GM19397 (cell line): ENCODE measurements around the gene LRMDA.

Experiments
- ATAC-seq: cut with Tn5 transposase; IDR thresholded peaks from one replicate; pipeline ENCODE4 v1.9.1; 2021; ENCODE audit warnings: mild to moderate bottlenecking, moderate library complexity; ENCODE audit not compliant: unreplicated experiment

LRMDA gene

GRCh38 chr10:76169246-76169645 is 737.8 kb downstream of the LRMDA start:
- no peak for ATAC-seq

GRCh38 chr10:76172020-76172419 is 740.6 kb downstream of the LRMDA start:
- ATAC-seq = no peak

- no peak for ATAC-seq
Measured at GRCh38 chr10:76175533-76176165, 744.2 kb downstream of the LRMDA start.

DNA sequence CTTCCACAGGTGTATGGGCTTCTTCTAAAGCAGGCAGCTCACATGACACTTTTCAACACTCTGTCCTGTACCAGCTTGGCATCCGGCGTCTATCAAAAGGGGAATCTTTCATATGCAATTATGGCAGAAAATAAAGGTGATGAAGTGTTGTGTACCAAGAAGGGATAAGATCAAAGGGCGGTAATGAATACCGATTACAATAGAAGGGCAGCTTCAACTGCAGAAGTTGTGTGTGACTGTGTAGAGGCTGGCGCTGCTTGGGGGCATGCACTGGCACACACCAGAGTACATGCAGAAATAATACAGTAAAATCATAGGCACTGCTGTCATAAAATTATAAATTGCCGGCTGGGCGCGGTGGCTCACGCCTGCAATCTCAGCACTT is 744.7 kb downstream of the LRMDA start:
- ATAC-seq = no peak

DNA sequence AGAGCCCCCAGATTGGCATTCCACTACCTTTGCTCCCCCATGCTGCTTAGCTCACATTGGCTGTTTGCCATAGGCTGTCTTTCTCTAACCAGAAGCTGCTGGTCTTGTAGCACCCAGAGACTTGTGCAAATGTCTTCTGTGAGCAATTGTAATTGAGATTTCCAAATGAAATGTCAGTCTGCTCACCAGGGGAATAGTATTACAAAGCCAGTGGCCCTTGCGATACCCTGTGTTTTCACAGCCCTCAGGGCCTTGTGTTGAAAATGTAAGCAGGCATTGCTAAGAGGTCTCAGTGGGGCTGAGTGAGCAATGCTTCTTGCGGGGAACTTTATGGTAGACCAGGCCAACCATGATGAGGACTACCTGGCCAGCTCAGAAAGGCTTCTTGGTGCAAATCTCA is 746.5 kb downstream of the LRMDA start:
- no peak for ATAC-seq

- no peak for ATAC-seq
Measured at GRCh38 chr10:76178532-76179292, 747.3 kb downstream of the LRMDA start.

DNA sequence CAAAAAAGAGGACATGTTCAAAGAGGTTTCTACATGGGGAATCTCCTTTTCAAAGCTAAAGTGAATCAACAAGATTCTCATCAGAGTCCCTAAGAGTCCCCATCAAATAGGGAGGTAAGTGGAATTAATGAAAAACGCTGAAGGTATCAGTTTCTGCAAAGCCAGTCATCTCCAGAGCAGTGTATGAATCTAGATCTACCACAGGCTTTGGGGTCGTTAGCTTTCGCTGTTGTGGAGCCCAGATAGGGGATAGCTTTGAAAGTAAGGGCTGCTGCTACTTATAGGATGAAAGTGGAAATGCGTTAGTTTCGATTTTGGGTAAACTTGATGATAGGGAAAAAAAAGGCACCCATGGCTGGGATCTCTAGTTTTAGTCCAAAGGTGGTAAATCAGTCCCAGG is 748.4 kb downstream of the LRMDA start:
- no peak for ATAC-seq

- no peak for ATAC-seq
Measured at GRCh38 chr10:76184647-76185046, 753.2 kb downstream of the LRMDA start.

GRCh38 chr10:76185471-76186301 is 754.3 kb downstream of the LRMDA start:
- ATAC-seq = no peak

GRCh38 chr10:76188216-76188615 is 756.8 kb downstream of the LRMDA start:
- ATAC-seq = no peak

GRCh38 chr10:76190634-76191270 is 759.3 kb downstream of the LRMDA start:
- ATAC-seq = no peak

- ATAC-seq = no peak
Measured at GRCh38 chr10:76191336-76191735, 759.9 kb downstream of the LRMDA start.

DNA sequence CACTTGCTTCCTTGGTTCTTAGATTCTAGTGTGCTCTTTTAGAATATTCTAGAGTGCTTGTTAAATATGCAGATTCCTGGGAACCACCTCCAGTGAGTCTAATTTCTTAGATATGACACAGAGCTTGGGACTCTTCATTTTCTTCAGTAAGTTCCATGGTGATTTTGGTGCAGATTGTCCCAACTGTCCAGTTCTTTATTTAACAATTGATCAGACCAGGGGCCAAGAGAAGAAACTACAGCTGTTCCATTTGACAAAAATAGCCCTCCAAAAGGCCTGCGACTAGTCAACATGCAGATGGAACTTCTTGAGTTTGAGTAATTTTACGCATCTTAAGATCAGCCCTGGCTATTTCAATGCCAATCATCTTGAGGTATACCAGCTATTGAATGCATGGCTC is 760.7 kb downstream of the LRMDA start:
- no peak for ATAC-seq

- no peak for ATAC-seq
Measured at GRCh38 chr10:76192694-76193320, 761.4 kb downstream of the LRMDA start.

- ATAC-seq = no peak
Measured at GRCh38 chr10:76195654-76196390, 764.4 kb downstream of the LRMDA start.

GRCh38 chr10:76197293-76197692 is 765.9 kb downstream of the LRMDA start:
- ATAC-seq = no peak

DNA sequence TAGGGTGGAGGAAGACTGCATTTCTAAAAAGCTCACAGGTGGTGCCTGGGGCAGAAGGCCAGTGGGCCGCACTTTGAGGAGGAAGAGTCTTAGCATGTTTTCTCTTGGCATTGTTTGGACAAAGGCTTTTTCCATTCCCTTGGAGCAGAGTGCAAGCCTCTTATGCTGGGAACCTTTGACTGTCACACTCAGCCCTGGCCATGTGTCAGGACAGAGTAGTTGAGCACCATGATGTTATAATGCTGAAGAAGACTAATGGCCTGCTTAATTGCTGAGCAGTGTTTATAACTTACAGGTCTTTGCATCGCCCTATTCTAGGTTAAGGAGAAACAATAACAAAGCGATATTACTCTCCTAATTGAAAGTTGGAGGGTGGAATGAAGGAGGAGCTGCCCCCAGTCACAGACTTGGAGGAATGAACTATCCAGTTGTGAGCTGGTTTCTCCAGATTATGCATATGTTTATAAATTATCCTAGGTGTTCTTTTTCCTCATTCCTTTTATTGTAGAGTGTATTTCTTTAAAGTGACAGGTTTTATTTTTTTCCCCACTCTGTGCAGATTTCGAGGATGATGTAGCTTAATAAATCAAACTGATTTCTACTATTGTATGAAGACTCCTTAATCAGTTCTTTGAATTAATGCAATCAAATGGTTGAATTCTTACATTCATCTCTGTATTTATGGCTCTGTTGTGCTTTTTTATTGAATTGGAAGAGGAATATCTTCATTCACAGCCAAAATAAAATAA is 767.0 kb downstream of the LRMDA start:
- ATAC-seq = no peak

DNA sequence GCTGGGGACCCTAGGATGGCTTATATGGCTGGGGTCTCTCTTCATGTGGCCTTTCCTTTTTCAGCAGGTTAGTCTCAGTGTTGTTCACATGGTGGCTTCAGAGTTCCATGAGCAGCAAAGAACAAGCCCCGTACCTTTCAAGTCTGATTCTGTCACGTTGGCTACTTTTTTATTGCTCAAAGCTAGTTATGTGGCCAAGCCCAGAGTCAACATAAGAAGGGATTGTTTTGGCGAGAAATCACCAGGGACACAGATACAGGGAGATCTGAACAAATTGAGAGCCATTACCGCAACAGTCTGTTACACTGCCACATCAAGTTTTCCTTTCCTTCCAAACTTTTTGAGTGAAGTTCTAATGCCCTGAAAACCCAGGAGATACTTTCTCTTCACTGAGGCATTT is 770.5 kb downstream of the LRMDA start:
- ATAC-seq = no peak

DNA sequence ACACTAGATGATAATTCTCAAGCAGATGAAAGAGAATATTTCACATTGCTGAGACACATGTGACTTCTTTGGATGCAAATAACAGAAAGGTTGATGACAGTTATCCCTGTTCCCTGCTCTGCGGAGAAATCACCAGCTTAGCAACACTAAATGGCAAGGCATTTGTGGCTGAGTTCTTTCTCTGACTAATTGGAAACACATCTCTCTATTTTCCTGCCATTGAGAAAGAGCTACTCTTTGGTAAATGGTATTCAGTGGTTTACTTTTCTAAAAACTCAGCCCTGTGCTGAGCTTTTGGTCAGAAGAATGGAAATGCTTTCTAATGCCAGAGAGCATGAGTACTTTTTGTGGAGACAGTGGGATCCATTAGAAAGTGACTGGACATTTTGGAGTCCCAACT is 771.4 kb downstream of the LRMDA start:
- no peak for ATAC-seq
